ENCODE data around the gene CDK11B. TPM values are rescaled to one million over a fixed set of nuclear protein-coding genes. Genes with fewer than 3 reads are reported as not detected.
"Not testable (repeated sequence)": the region's sequence is repeated elsewhere in the genome, so short reads cannot be mapped to it uniquely, and the experiment has no call there.

CDK11B gene
- 10 to 100 TPM; 17.0 to 18.8 TPM for total RNA-seq
- long read RNA-seq, partial matches to known transcripts: 3 of 6 reads
- long read RNA-seq, other reads (novel, unspliced or antisense): 3 of 6 reads

DNA sequence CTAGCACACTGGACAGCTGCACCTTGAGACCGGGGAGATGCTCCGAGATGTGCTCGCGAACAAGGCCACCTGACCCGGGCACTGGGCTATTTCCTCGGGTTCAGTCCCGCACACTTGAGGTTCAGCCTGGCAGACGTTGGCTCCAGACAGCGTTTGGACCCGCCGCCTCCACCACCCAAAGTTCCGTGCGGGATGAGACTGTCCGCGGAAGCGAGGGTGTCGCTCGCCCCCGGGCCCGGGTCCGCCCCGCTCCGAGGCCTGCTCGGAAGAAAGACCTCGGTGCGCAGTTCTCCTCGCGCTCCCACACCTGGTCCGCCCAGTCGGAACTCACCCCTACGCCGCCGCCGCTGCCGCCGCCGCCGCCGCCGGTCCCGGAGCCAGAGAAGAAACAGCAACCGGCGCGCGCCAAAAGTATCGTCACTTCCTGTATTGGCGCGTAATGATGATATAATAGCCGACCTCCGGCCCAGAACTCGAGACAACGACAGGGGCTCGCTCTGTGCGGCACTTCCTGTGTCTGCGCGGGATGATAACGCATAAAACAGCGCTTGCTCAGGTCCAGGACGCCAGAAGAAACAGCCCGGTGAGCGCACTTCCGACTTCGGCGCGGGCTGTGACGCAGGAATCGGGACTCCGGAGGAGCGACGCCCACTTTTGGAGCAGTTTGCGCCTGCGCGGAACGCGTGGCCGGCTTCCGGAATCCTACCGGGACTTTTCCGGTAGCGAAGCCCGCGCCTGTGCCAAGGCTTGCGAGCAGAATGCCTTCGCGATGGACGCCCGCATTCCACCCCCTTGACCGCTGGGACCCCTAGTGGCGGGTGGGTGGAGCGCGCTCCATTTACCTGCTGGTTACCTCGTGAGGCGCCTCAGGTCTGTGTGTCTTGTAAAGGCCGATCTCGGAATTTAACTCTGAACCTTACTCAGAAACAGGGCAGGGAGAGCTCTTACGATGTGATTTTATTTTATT lies at the start of gene CDK11B:
Gene CDK11B, minus strand, starts transcription at position 422 of the 967 bp plus-strand sequence. CDS start 1,519 bp downstream, outside the sequence.
- intact Hi-C loops (cut with DNase I): not testable (repeated sequence)
- ATAC-seq (peak; percentile 90 to 93), DNase-seq (peak; percentile 96)

DNA sequence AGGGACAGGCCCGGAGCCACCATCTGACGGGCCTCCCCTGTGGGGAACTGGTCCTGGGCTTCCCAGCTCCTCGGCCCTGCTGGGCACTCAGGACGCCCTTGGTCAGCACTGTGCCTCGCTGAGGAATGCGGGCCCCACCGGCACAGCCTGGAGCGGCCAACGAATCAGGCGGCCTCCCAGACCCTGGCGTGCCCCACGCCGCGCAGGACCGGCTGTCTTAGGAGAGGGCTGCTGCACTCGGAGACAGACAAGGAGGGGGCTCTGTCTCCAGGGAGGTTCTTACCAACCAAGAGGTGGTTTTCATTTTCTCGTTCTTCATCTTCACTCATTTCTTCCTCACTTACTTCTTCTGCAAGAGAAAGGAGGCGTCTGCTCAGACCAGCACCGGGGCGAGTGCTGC lies 49.1 kb upstream of the CDK11B start:
- DNase-seq; ATAC-seq; intact Hi-C loops (cut with DNase I): not testable (repeated sequence)

GRCh38 chr1:1707241-1707640 lies 48.4 kb upstream of the CDK11B start:
- DNase-seq; ATAC-seq; intact Hi-C loops (cut with DNase I): not testable (repeated sequence)

GRCh38 chr1:1705623-1706022 lies 46.8 kb upstream of the CDK11B start:
- intact Hi-C loops (cut with DNase I); ATAC-seq; DNase-seq: not testable (repeated sequence)

- intact Hi-C loops (cut with DNase I); ATAC-seq; DNase-seq: not testable (repeated sequence)
Measured at GRCh38 chr1:1704284-1704957, 45.6 kb upstream of the CDK11B start.

- no peak for DNase-seq
- intact Hi-C loops (cut with DNase I): no loop called here
Measured at GRCh38 chr1:1703796-1704195, 45.0 kb upstream of the CDK11B start.

DNA sequence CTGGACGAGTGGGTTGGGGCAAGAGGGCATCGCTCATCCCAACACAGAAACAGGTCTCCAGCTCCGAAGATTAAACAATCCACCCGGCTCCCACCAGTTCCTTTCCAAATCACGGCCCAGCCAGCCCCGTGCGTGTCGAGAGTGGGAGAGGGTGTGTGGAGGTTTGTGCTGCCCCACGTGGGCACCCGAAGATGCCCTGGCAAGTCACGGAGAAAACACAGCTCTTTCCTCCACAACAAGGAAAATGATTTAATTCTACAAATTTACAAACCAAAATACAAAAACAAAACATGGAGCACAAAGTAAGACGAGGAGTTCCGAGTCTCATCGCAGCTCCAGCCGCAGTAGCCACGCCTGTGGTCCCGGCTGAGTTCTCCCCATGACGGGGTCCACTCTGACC lies 43.7 kb upstream of the CDK11B start:
- DNase-seq; ATAC-seq; intact Hi-C loops (cut with DNase I): not testable (repeated sequence)

More at GRCh38 chr1:1703796-1704195, 45.0 kb upstream of the CDK11B start:
- ATAC-seq: no peak

DNA sequence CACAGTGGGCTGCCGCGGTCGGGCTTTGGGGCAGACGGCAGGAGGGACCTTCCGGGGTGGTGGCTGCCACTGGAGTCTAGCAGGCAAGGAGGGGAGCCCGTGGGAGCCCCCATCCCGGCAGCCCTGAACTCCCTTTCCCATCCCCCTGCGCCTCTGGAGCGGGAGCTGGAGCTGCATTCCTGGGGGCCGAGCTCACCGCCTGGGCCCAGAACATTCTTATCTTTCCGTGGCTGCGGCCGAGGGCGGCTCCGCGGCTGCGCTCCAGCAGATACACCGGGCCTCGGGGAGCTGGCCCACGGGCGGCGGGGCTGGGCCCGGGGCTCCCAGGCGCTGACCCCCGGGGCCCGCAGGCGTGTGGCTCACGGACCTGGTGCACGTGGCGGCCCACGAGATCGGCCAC lies 41.8 kb upstream of the CDK11B start:
- DNase-seq; intact Hi-C loops (cut with DNase I): not testable (repeated sequence)
- peak; percentile 79 to 82 for ATAC-seq

- peak; percentile 7 to 32 for ATAC-seq
- DNase-seq; intact Hi-C loops (cut with DNase I): not testable (repeated sequence)
Measured at GRCh38 chr1:1700067-1700466, 41.3 kb upstream of the CDK11B start.

DNA sequence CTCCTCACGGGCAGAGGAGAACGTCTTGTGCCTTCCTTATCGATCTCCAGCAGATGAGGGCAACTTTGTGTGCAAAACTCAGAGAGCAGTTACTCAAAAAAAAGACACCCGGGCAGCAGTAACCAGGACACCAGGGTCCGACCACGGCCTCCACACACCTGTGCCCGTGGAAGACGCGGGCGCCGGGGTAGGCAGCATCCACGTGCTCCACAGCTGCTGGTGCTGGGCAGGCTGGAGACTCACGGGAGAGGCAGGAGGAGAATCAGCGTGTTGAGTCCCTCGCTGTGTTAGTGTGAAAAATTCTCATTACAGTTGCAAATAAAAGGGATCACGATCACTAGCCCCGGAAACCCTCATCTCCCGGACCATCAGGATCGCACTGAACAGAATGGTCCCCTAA lies 40.3 kb upstream of the CDK11B start:
- ATAC-seq; intact Hi-C loops (cut with DNase I); DNase-seq: not testable (repeated sequence)

DNA sequence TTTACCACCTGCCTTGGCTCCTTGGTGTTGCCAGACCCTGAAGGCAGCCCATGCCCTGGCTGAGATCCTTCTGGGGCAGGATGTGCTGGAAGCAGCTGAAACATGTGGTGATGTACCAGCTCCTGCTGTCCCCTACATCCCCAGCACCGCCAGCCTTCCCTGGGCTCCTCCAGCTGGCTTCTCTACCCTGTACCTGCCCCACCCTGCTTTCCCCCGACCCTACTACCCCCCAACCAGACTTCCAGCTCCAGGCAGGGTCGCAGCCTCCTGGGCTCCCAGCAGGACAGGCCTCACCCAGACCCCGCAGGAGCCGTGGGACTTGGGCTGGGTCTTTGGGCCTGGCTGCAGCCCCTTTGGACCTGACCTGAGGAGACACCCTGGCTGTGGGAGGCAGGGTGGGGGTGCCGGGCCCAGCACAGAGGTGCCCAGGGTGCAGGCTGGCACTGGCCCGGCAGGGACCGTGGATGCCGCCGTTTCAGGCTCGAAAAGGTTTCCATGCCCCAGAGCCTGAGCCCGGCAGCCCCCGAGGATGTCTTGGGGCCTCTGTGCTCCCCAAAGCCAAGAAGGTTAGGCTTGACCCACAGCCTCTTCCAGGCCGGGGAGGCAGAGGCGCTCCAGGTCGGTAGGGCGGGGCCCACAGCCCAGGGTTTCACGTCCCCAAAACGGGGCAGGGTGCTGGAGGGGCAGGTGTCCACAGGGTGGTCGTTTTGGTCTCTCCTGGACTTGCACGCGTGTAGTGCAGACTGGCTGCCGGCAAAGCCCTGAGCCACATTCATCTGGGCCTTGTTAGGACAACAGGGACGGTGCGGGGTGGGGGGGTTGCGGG lies 38.8 kb upstream of the CDK11B start:
- DNase-seq; intact Hi-C loops (cut with DNase I); ATAC-seq: not testable (repeated sequence)

DNA sequence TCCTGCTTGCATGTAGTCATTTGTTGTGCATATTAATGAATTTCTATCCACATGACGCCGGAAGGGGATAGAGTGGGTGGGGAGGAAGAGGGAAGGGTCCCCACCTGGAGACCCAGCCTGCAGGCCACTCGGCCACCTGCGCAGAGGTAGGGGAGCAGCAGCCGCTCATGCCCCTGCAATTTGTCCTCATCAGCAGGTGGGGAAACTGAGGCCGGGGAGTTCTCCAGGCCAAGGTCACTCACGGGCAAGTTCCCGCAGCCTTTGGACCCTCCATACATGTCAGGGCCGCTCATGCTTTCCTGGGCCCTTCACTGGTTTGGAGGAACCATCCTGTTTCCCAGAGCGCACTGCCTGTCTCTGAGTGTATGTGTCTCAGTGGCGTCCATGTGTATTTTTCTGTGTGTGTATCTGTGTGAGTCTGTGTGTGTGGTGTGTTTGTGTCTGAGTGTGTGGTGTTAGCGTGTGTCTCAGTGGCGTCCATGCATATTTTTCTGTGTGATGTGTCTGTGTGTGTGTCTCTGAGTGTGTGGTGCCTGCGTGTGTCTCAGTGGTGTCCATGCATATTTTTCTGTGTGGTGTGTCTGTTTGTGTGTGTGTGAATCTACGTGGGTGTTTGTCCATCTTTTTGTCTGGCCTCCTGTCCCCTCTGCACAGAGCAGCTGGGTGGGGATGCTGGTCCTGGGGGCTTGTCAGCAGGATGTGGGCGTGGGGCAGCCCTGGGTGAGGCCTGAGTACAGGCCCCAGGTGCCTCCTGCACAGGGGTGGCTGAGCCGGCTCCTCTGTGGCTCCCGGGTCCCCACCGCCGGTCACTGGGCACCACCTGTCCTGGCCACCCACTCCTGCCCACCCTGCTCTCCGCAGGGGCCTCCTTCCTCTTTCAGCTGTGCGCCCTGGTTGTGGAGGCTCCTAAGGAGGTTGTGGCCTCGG lies 37.9 kb upstream of the CDK11B start:
- DNase-seq; ATAC-seq; intact Hi-C loops (cut with DNase I): not testable (repeated sequence)

DNA sequence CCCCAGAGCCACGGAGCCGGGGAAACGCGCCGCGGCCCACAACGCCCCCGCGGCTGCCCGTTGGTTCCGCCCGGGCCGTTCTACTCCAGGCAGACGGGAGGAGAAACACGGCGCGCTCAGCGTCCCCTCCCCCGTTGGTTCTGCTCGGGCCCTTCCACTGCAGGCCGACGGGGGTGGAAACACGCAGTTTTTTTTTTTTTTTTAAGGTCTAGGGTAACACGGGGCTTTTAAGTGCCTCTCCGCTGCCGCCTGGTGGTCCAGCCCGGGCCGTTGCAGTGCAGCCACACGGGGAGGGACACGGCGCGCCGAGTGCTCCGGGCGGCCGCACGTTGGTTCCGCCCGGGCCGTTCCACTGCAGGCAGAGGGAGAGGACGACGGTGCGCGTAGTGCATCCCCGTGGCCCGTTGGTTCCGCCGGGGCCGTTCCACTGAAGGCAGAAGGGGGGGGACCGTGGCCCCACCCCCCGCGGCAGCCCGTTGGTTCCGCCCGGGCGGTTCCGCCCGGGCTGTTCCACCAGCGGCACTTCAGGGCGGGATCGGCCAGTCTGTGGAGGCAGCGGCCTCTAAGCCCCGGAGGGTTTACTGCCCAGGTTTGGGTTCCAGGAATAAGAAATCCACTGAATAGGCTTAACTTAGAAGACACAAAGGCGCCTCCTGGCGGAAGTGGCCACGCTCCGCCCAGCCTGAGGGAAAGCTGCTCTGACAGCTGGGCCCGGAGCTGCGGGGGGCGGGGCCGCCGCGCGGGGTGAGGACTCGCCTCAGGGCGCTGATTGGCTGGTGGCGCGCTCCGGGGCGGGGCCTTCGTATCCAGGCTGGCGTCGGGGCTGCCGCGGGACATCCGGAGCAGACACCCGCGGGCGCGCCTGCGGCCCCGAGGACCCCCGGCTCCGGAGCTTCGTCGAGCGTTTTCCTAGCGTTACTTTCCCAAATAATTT lies 34.2 kb upstream of the CDK11B start, which contains the start of gene SLC35E2B:
Gene SLC35E2B, minus strand, starts transcription at position 82 of the 934 bp plus-strand sequence. CDS start 16,096 bp downstream, outside the sequence.
- peak; percentile 90 for DNase-seq
- intact Hi-C loops (cut with DNase I): not testable (repeated sequence)
- ATAC-seq: peak; percentile 93

DNA sequence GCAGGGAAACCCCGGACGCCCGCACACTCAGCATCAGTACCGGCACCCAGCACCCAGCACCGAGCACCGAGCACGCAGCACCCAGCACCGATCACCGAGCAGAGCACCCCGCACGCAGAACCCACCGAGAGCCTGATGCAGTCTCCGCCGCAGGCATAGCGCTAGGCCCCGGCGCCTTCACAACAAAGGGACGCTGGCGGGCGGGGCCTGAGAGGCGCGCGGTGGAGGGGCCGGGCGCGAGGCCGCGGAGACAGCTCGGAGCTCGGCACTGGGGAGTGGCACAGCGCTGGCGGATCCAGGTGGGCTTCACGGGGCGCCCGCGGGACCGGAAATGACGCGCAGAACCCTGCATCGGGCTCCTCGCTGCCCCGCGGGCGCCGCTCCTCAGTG lies 33.5 kb upstream of the CDK11B start:
- intact Hi-C loops (cut with DNase I): not testable (repeated sequence)
- ATAC-seq: peak; percentile 78 to 88
- DNase-seq: peak; percentile 52

DNA sequence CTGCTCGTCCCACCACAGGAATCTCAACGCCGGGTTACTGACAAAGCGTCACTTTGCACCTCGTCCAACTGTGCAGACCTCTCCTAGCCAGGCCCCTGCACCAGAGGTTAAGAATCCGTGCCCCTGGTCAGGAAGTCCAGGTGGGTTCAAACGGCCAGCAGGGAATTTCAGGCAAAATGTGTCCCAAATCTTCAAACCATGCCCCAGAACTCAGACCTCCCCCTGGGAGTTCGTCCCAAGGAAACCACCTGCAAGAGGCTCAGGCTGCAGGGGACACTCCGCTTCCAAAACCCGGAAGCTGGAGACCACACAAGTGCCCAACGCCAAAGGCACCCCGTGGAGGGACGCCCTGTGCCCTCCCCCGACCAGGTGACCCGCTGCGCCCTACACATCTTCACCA lies 32.6 kb upstream of the CDK11B start:
- intact Hi-C loops (cut with DNase I); ATAC-seq: not testable (repeated sequence)
- peak; percentile 3 for DNase-seq

- intact Hi-C loops (cut with DNase I); ATAC-seq: not testable (repeated sequence)
- peak; percentile 3 for DNase-seq
Measured at GRCh38 chr1:1689526-1689925, 30.7 kb upstream of the CDK11B start.

Measured in left cardiac atrium (tissue), 4 donors.